ENCODE data around the gene ZNF664. TPM values are rescaled to one million over a fixed set of nuclear protein-coding genes. Genes with fewer than 3 reads are reported as not detected.

ZNF664 gene
- total and polyA plus RNA-seq, 2 donors (not counting 1 experiment from before 2014, with no cell fraction given): 14.3 to 47.1 TPM

DNA sequence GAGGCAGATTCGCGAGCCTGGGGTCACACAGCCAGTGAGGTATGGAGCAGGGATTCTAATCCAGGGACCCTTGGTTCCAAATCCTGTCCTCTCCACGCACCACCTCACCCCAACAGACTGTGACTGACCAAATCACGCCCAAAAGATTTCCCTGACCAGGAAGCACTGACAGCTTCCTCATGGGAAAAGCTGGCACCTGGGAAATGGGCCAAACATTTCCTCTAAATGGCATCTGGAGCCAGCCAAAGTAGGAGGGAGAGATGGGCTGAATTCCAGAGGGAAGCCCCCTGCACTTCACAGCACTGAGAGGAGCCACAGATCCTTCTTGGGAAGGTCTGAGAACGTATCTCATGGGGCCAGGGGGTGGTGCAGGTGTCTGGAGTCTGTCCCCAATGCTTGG, 29.2 kb upstream of the ZNF664 start:
- H3K4me3 Mint-ChIP-seq: no peak overlapping the region
- TF ChIP-seq, protein P1, sequence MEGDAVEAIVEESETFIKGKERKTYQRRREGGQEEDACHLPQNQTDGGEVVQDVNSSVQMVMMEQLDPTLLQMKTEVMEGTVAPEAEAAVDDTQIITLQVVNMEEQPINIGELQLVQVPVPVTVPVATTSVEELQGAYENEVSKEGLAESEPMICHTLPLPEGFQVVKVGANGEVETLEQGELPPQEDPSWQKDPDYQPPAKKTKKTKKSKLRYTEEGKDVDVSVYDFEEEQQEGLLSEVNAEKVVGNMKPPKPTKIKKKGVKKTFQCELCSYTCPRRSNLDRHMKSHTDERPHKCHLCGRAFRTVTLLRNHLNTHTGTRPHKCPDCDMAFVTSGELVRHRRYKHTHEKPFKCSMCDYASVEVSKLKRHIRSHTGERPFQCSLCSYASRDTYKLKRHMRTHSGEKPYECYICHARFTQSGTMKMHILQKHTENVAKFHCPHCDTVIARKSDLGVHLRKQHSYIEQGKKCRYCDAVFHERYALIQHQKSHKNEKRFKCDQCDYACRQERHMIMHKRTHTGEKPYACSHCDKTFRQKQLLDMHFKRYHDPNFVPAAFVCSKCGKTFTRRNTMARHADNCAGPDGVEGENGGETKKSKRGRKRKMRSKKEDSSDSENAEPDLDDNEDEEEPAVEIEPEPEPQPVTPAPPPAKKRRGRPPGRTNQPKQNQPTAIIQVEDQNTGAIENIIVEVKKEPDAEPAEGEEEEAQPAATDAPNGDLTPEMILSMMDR (IDR thresholded peaks at IDR 0.05): no peak
- TF ChIP-seq EZH2 (IDR thresholded peaks at IDR 0.05; ENCODE audit: borderline replicate concordance, insufficient read depth, low read depth, low read length, poor library complexity, severe bottlenecking): no peak
- ChIA-PET POLR2A (no interaction called here), CTCF (no interaction called here)
- Histone ChIP-seq H3K36me3 (replicated peaks in 1 of 2; ENCODE audit: control extremely low read depth in 1 of 2, control insufficient read depth in 1 of 2, extremely low read depth in 1 of 2, insufficient read depth in 2 of 2, low read length in 1 of 2) (peaks cover 7 to 46% of the 10 kb centered on the region in 2 experiments), H3K79me2 (ENCODE audit: control insufficient read depth, insufficient read depth, low read length) (no peaks in the 10 kb centered on the region), H3K27me3 (replicated peaks in 1 of 4; ENCODE audit: control extremely low read depth in 1 of 4, control insufficient read depth in 3 of 4, insufficient read depth in 4 of 4, low read length in 3 of 4) (no peaks in the 10 kb centered on the region), H4K20me1 (ENCODE audit: control insufficient read depth, insufficient read depth, low read length, poor library complexity, severe bottlenecking) (peaks cover 6% of the 10 kb centered on the region), H3K4me3 (ENCODE audit: control extremely low read depth in 1 of 5, extremely low read depth in 1 of 5, insufficient read depth in 1 of 5, low read depth in 2 of 5, low read length in 4 of 5) (no peak overlapping the region), H3K27ac (ENCODE audit: low read length in 2 of 2) (no peak overlapping the region), H3K9ac (ENCODE audit: low read length) (no peak overlapping the region), H3K4me1 (ENCODE audit: control insufficient read depth in 2 of 2, insufficient read depth in 2 of 2, low read length in 2 of 2) (no peaks in the 10 kb centered on the region), H2AFZ (ENCODE audit: insufficient read depth, low read depth, low read length, poor library complexity, severe bottlenecking) (no peak overlapping the region), H3K9me3 (ENCODE audit: control extremely low read depth in 1 of 3, control insufficient read depth in 2 of 3, insufficient read depth in 1 of 3, low read length in 2 of 3) (peaks cover 0 to 12% (median 2%) of the 10 kb centered on the region in 3 donors), H3K4me2 (replicated peaks; ENCODE audit: low read depth, low read length, poor library complexity, severe bottlenecking) (no peak overlapping the region)
- intact Hi-C loops (cut with micrococcal nuclease): no loop called here
- DNase-seq (no peak), ATAC-seq (ENCODE audit: low read depth) (no peak)
- no peaks in the 10 kb centered on the region for H3K27me3 Mint-ChIP-seq
- peaks cover 4% of the 10 kb centered on the region for H3K4me1 Mint-ChIP-seq
- 100% methylated on average over 2 of the region's 5 CpGs for WGBS (ENCODE audit: insufficient coverage)
- no peak overlapping the region for H3K27ac Mint-ChIP-seq
- peaks cover 2% of the 10 kb centered on the region for H3K9me3 Mint-ChIP-seq (ENCODE audit: insufficient read depth)

DNA sequence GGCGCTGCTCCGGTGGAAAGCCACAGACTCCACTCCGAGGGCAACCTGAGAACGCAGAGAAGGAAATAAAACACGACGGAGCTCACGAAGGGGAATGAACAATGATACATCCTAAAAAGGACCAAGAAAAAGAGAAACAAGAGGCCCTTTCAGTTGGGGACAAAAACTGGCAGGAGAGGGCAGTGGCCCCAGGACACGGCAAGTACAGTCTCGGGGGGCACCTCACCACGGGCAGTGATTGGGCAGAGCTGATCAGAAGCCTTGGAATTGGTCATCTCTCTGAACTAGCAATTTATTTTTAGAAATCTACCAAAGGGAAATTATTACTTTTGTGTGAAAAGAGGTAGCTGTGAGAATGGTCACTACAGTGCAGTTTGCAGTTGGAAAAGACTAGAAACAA, 28.3 kb upstream of the ZNF664 start:
- ATAC-seq (ENCODE audit: low read depth) (no peak), DNase-seq (no peak)
- Mint-ChIP-seq H3K4me1 (no peaks in the 10 kb centered on the region), H3K27me3 (no peaks in the 10 kb centered on the region), H3K4me3 (no peak overlapping the region), H3K27ac (no peak overlapping the region), H3K9me3 (ENCODE audit: insufficient read depth) (peaks cover 2% of the 10 kb centered on the region)
- peaks cover 0 to 12% (median 2%) of the 10 kb centered on the region in 3 donors for H3K9me3 ChIP-seq (ENCODE audit: control extremely low read depth in 1 of 3, control insufficient read depth in 2 of 3, insufficient read depth in 1 of 3, low read length in 2 of 3)
- intact Hi-C loops (cut with micrococcal nuclease): no loop called here
- 84% methylated on average over 7 of the region's 10 CpGs for WGBS (ENCODE audit: insufficient coverage)
- H3K27me3 ChIP-seq (replicated peaks in 1 of 4; ENCODE audit: control extremely low read depth in 1 of 4, control insufficient read depth in 3 of 4, insufficient read depth in 4 of 4, low read length in 3 of 4): no peaks in the 10 kb centered on the region
- peaks cover 7 to 44% of the 10 kb centered on the region in 2 experiments for H3K36me3 ChIP-seq (replicated peaks in 1 of 2; ENCODE audit: control extremely low read depth in 1 of 2, control insufficient read depth in 1 of 2, extremely low read depth in 1 of 2, insufficient read depth in 2 of 2, low read length in 1 of 2)
- H3K27ac ChIP-seq (ENCODE audit: low read length in 2 of 2): no peak overlapping the region
- no peak overlapping the region for H3K4me3 ChIP-seq (ENCODE audit: control extremely low read depth in 1 of 5, extremely low read depth in 1 of 5, insufficient read depth in 1 of 5, low read depth in 2 of 5, low read length in 4 of 5)
- ChIA-PET POLR2A (no interaction called here), CTCF (no interaction called here)
- H2AFZ ChIP-seq (ENCODE audit: insufficient read depth, low read depth, low read length, poor library complexity, severe bottlenecking): no peak overlapping the region
- H4K20me1 ChIP-seq (ENCODE audit: control insufficient read depth, insufficient read depth, low read length, poor library complexity, severe bottlenecking): peaks cover 6% of the 10 kb centered on the region
- no peaks in the 10 kb centered on the region for H3K79me2 ChIP-seq (ENCODE audit: control insufficient read depth, insufficient read depth, low read length)
- no peak overlapping the region for H3K4me2 ChIP-seq (replicated peaks; ENCODE audit: low read depth, low read length, poor library complexity, severe bottlenecking)
- no peak overlapping the region for H3K9ac ChIP-seq (ENCODE audit: low read length)
- no peaks in the 10 kb centered on the region for H3K4me1 ChIP-seq (ENCODE audit: control insufficient read depth in 2 of 2, insufficient read depth in 2 of 2, low read length in 2 of 2)
- TF ChIP-seq, protein P1 (IDR thresholded peaks at IDR 0.05): no peak
- no peak for TF ChIP-seq EZH2 (IDR thresholded peaks at IDR 0.05; ENCODE audit: borderline replicate concordance, insufficient read depth, low read depth, low read length, poor library complexity, severe bottlenecking)
